HG03159 (cell line): ENCODE results near the gene EXOSC10.
"Not testable (repeated sequence)": the region's sequence is repeated elsewhere in the genome, so short reads cannot be mapped to it uniquely, and the experiment has no call there.

Experiments
- ATAC-seq: cut with Tn5 transposase; IDR thresholded peaks from one replicate; pipeline ENCODE4 v1.9.1; 2021; ENCODE audit warnings: mild to moderate bottlenecking, moderate library complexity; ENCODE audit not compliant: unreplicated experiment

The EXOSC10 gene

GRCh38 chr1:11045428-11046269, 54.0 kb downstream of the EXOSC10 start:
- ATAC-seq, result no peak

- no peak for ATAC-seq
Observed at GRCh38 chr1:11044849-11045427, 54.7 kb downstream of the EXOSC10 start.

GRCh38 chr1:11044086-11044848, 55.4 kb downstream of the EXOSC10 start:
- ATAC-seq, result no peak

- no peak for ATAC-seq
Observed at GRCh38 chr1:11042995-11043874, 56.4 kb downstream of the EXOSC10 start.

GRCh38 chr1:11042065-11042464, 57.6 kb downstream of the EXOSC10 start:
- ATAC-seq, result no peak

- no peak for ATAC-seq
Observed at GRCh38 chr1:11041048-11041447, 58.6 kb downstream of the EXOSC10 start.

GRCh38 chr1:11040105-11040429, 59.6 kb downstream of the EXOSC10 start:
- not testable (repeated sequence) for ATAC-seq

- ATAC-seq, result no peak
Observed at GRCh38 chr1:11039351-11040104, 60.1 kb downstream of the EXOSC10 start.

- peak; percentile 60 for ATAC-seq
Observed at GRCh38 chr1:11037740-11038182, 61.9 kb downstream of the EXOSC10 start.

GRCh38 chr1:11037019-11037739, 62.5 kb downstream of the EXOSC10 start:
- ATAC-seq, result not testable (repeated sequence)

- ATAC-seq, result no peak
Observed at GRCh38 chr1:11031624-11032262, 67.9 kb downstream of the EXOSC10 start.

- ATAC-seq, result no peak
Observed at GRCh38 chr1:11030865-11031264, 68.8 kb downstream of the EXOSC10 start.

- no peak for ATAC-seq
Observed at GRCh38 chr1:11028018-11028417, 71.7 kb downstream of the EXOSC10 start.

GRCh38 chr1:11027316-11027715, 72.4 kb downstream of the EXOSC10 start:
- ATAC-seq, result no peak

- ATAC-seq, result no peak
Observed at GRCh38 chr1:11026903-11027302, 72.8 kb downstream of the EXOSC10 start.

GRCh38 chr1:11026052-11026451, 73.6 kb downstream of the EXOSC10 start:
- ATAC-seq, result no peak

GRCh38 chr1:11025618-11026017, 74.1 kb downstream of the EXOSC10 start:
- ATAC-seq, result no peak

GRCh38 chr1:11024874-11025203, 74.8 kb downstream of the EXOSC10 start:
- ATAC-seq, result no peak
